AG10803 (cell line): Measurements from ENCODE around the gene RABGGTA.

Source experiments
- DNase-seq: peaks from one replicate; pipeline ENCODE4 v3.0.0; 2010; ENCODE audit warnings: low read depth
- H3K4me3 ChIP-seq: 2 replicates; pipeline ENCODE4 v1.5.1; 2011; ENCODE audit warnings: mild to moderate bottlenecking, low read length, control low read depth
- TF ChIP-seq, protein P1 (sequence below): conservative IDR thresholded peaks from 2 replicates; pipeline ENCODE4 v1.5.1; 2011; ENCODE audit warnings: mild to moderate bottlenecking, low read length, control low read depth, inconsistent platforms

Gene RABGGTA

DNA sequence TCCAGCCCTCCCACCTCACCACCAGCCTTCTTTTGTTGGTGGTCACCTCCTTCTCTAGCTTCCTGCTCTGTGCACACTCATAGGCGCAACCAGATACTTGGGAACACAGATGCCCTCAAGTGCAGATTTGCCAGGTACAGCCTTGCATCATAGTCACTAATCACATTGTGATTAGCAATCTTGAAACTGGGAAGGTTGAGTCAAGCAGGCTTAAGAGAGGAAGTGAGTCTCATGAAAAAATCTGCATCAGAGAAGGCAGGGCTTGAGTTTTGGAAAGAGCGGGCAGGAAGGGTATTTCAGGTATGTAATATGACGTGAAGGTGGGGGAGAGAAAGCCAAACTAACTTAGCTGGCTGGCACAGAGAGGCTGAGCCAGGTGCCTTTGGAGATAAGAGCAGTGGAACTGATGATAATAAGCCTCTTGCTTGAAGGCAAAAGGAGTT is 2.7 kb upstream of the RABGGTA start:
- TF ChIP-seq, protein P1, sequence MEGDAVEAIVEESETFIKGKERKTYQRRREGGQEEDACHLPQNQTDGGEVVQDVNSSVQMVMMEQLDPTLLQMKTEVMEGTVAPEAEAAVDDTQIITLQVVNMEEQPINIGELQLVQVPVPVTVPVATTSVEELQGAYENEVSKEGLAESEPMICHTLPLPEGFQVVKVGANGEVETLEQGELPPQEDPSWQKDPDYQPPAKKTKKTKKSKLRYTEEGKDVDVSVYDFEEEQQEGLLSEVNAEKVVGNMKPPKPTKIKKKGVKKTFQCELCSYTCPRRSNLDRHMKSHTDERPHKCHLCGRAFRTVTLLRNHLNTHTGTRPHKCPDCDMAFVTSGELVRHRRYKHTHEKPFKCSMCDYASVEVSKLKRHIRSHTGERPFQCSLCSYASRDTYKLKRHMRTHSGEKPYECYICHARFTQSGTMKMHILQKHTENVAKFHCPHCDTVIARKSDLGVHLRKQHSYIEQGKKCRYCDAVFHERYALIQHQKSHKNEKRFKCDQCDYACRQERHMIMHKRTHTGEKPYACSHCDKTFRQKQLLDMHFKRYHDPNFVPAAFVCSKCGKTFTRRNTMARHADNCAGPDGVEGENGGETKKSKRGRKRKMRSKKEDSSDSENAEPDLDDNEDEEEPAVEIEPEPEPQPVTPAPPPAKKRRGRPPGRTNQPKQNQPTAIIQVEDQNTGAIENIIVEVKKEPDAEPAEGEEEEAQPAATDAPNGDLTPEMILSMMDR, result no peak
- H3K4me3 ChIP-seq, result no peak overlapping the region
- no peak for DNase-seq

DNA sequence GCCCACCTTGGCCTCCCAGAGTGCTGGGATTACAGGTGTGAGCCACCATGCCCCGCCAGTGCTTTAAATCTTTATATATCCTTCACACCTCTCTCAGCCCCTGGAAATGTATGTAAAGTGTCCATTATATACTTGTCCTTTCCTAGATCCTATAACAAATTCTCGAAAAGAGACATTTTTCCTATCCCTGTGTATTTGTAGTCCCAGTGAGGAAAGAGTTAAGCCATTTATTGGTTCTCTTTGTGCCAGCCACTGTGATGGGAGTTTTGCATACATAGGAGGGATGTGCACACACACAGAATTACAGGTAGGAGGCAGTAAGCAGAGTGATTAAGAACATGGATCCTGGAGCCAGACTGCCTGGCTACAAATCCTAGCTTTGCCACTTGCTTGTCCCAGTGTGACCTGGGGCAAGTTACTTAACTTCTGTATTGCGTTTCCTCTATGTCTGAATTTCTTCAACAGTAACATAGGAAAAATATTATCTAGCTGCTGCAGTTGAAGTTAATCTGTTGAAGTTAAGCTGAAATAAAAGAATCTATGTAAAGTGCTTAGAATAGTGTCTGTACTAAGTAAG is 2.1 kb upstream of the RABGGTA start:
- TF ChIP-seq, protein P1, result no peak

DNA sequence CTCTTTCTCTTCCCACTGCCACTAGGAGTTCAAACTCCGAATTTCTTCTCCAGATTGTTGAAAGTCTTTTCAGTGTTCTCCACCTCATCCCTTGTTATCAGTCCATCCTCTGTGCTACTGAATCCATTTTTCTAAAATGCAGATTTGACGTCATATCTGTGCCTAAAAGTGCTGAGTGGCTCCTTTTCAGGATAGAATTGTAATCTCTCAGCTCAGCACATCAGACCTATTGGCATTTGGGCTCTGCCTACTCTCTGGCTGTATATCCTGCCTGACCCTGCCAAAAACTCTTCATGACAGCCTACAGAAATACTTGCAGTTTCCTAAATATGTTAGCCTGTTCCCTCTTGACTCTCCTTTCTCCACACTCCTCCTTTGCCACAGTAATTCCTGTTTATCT is 1.1 kb upstream of the RABGGTA start:
- H3K4me3 ChIP-seq, result no peak overlapping the region
- TF ChIP-seq, protein P1, result no peak
- DNase-seq, result no peak

More for the DNA sequence above, 2.1 kb upstream of the RABGGTA start:
- DNase-seq, result no peak
- H3K4me3 ChIP-seq, result no peak overlapping the region

DNA sequence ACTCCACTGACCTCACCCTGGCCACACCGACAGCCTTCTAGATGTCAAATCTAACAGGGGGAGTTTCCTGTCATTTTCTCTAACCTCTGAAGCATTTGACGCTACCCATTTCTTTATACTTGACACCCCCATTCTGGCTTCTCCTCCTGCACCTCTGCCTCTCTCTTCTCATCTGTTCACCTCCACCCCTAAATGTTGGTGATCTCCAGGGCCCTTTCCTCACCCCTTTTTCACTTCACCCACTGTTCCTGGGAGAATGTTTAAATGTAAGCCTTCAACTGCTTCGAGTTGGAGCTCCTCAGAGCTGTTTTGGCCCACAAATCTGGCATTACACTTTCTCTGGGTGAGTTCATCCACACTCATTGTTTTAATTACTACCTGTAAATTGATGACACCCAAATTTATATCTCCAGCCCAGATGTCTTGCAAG is 452 bp upstream of the RABGGTA start:
- peak overlapping the region; percentile 97 for H3K4me3 ChIP-seq
- no peak for DNase-seq
- TF ChIP-seq, protein P1, result no peak

DNA sequence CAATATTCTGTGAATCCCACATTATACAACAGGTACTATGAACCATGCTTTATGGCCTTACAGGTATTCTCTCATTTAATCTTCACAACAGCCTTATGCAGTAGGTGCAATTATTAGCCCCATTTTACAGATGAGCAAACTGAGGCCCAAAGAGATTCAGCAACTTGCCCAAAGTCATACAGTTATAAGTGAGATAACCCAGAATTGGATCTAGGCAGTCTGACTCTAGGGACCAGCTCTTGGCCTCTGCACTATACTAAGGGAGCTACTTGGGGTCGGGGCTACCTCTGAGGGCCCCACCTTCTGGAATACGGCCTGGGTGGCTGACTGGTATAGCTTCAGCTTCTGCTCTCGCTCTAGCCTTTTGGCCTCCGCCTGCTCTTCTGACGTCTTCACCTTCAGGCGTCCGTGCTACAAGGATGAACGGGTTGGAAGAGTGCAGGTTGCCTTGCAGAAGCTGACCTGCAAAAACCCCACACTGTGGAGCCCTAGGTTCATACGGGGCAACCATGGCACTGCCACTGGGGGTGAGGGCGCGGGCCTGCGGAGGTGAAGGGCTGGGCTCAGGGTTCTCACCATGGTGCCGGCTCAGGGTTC is 762 bp downstream of the RABGGTA start:
- DNase-seq, result no peak
- TF ChIP-seq, protein P1, result no peak

DNA sequence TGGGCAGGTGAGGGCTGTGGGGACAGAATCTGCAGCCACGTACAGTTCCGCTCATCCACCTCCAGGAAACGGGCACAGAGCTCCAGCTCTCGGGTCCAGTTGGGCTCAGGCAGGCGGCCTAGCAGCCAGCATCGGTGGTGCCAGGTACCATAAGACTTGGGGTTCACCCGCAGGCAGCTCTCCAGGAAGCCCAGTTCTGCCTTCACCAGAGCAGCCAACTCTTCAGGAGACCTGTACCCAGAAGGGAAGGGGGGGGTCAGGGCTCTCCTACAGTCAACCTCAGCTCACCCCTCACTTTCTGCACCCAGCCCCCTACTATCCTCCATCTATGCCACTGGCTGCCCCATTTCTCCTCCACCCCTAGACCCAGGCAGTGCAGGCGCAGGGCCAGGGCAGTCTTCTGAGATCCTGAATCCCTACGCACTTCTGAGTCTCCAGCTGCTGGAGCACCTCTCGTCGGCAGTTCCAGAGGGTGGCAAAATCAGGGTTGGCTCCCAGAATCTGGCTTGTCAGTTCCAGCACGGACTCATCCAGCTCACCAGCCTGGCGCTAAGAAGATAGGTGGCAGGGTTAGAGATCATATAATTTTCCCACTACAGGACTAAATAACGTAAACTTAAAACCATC is 1.4 kb downstream of the RABGGTA start:
- DNase-seq, result no peak
- TF ChIP-seq, protein P1, result no peak
- no peak overlapping the region for H3K4me3 ChIP-seq

More for the DNA sequence above, 762 bp downstream of the RABGGTA start:
- peak overlapping the region; percentile 97 for H3K4me3 ChIP-seq

DNA sequence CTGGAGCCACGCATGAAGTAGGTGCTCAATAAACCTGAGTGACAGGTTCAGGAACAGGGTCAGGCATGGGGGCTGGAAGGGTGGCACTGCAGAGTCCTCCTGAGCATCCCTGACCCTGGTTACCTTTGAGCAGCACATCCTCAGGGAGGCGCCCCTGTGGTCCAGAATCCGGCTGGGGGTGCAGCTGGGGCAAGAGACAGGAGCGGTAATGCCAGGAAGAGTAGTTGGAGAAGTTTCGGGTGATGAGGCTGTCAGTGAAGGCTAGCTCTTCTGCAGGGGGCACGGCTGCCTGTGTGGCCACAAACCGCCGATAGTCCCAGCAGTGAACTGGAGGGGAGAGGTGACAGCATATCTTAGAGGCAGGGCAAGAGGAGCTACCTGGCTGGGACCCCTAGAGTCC is 2.0 kb downstream of the RABGGTA start:
- TF ChIP-seq, protein P1, result no peak
- no peak overlapping the region for H3K4me3 ChIP-seq

More for the DNA sequence above, 2.0 kb downstream of the RABGGTA start:
- DNase-seq, result no peak
